Stimulated activated naive CD8-positive, alpha-beta T cell treated with anti-CD3 and anti-CD28 coated beads, Interleukin-15, Interleukin-2, amounts not matched to agents 100 U/mL and 50 U/mL, for 24 hours (primary cell): ENCODE results near the gene WRAP73.
A peak's percentile ranks its signal among the peaks of the same experiment; 100 is the strongest.
"Not testable (repeated sequence)": the region's sequence is repeated elsewhere in the genome, so short reads cannot be mapped to it uniquely, and the experiment has no call there.

Experiments
- ATAC-seq: fragments of 150-1000 bp; cut with Tn5 transposase; one replicate; pipeline ENCODE4 v1.10.0; 2021
- DNase-seq: peaks from one replicate; pipeline ENCODE4 v3.0.0; 2021

Gene WRAP73

DNA sequence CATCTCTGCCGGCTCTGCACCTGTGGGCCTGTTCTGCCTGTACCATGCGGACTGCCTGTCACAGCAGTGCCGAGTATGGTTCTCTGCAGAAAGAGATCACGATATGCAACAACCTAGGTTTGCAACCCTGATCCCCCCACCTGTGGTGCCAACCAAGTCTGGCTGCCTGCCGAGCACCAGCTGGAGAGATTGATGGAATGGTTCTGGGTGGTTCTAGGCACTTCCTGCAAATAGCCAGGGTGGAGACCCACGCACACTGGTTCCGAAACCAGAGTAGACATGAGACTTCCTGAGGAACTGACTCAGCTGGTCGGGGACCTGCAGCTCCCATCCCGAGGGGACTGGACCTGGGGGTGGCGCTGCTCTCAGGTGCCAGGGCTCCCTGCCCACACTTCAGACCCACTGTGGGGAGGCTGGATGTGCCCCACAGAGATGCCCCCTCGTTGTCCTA lies 19.7 kb downstream of the WRAP73 start:
- DNase-seq = no peak
- no peak for ATAC-seq

DNA sequence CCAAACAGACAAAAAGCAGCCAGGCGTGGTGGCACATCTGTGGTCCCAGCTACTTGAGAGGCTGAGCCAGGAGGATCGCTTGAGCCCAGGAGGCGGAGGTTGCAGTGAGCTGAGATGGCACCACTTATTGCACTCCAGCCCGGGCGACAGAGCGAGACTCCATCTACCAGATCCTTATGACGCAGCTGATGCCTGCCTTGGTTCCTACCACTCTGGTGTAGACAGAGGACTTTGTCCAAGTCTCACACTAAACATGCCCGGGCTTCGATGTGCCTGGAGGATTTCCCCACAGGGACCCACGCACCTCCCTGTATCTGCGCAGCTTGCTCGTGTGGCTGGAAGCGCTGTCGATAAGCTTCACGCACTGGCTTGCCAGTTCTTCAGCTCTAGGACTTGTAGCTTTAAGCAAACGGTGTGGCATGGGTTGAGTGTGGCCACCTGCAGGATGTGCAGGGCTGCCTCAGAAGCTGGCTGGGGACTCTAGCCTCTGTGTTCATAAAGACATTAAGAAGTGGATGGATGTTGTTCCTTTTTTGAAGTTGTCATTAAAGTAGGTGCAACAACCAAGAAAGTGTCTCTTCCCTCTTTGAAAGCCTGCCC lies 20.2 kb downstream of the WRAP73 start:
- ATAC-seq (no peak), DNase-seq (no peak)

DNA sequence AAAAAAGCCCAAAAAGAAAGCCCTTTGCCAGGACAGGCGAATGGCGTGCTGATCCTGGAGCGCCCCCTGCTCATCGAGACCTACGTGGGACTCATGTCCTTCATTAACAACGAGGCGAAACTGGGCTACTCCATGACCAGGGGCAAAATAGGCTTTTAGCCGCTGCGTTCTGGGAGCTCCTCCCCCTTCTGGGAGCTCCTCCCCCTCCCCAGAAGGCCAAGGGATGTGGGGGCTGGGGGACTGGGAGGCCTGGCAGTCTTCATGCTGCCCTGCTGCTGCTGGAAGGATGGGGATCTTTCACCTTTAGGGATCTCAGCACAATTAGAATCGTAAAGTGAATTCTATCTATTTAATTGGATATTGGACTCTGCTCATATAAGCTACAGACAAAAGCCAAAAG lies 21.5 kb downstream of the WRAP73 start:
- ATAC-seq = no peak
- DNase-seq = no peak

DNA sequence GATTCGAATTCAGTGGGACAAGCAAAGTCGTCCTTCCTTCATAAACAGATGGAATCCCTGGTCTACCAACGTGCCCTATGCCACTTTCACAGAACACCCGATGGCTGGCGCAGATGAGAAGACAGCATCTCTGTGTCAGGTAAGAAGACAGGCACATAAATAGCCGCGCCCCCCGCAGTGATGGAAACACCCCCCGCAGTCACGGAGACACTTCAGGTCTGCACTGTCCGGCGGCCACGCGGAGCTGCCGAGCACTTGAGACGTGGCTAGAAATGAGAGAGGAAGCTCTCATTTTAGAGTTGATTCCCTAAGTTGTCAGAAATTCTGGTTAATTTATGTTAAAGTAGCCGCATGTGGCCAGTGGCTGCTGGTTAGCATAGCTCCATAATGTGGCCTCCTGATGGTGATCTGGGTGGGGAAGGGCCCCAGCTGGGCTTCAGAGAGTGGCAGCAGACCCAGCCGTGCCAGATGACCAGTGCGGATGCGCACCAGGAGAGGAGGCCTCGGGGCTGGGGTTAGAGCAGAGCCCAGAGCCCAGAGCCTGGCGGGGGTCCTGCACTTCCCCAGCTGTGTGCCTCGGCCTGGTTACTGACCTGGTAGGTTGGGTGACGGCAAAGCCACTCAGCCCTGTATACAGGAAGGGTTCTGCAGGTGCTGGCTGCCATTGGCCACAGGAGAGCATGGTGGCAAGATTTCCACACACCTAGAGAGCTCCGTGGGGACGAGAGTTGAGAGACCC lies 22.2 kb downstream of the WRAP73 start:
- no peak for ATAC-seq

DNA sequence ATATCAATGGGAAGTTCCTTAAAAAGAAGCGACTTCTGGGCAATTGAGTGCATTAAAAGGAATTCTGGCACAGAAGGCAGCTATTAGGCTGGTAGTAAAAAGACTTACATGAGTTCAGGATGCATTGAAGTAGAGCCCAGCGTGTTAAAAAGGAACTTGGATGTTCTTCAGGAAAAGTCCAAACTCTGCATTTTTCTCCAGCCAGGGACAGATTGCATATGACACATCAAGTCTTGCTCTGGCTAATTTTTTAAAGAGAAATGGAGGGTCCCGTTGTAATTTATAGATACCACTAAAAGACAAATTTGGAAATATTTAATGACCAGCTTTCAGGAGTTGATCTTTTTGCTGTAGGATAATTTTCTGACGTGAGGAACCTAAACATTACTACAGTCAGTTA lies 23.9 kb downstream of the WRAP73 start:
- DNase-seq (no peak), ATAC-seq (no peak)

More for the DNA sequence above, 22.2 kb downstream of the WRAP73 start:
- no peak for DNase-seq

DNA sequence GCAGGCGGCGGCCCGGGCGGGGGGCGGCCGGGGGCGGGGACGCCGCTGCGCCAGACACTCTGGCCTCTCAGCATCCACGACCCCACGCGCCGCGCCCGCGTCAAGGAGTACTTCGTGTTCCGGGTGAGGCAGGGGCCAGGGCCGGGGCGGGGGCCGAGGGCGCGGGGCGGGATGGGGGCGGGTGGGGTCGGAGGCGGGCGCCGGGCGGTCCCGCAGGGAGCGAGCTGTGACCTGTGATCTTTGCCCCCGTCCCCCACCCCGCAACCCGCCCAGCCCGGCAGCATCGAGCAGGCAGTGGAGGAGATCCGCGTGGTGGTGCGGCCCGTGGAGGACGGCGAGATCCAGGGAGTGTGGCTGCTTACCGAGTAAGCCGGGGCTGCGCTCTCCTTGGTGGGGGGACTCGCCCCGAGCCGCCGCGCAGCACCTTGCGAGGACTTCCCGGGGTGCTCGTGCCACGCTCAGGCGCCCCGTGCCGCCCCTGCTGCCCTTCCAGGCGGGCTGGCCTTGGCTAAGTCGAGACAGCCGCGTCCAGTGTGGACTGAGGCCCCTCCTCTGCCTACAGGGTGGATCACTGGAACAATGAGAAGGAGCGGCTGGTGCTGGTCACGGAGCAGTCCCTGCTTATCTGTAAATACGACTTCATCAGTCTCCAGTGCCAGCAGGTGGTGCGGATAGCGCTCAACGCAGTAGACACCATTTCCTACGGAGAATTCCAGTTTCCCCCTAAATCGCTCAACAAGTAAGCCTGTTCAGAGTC lies 24.6 kb downstream of the WRAP73 start:
- DNase-seq (peak; percentile 26), ATAC-seq (no peak)

DNA sequence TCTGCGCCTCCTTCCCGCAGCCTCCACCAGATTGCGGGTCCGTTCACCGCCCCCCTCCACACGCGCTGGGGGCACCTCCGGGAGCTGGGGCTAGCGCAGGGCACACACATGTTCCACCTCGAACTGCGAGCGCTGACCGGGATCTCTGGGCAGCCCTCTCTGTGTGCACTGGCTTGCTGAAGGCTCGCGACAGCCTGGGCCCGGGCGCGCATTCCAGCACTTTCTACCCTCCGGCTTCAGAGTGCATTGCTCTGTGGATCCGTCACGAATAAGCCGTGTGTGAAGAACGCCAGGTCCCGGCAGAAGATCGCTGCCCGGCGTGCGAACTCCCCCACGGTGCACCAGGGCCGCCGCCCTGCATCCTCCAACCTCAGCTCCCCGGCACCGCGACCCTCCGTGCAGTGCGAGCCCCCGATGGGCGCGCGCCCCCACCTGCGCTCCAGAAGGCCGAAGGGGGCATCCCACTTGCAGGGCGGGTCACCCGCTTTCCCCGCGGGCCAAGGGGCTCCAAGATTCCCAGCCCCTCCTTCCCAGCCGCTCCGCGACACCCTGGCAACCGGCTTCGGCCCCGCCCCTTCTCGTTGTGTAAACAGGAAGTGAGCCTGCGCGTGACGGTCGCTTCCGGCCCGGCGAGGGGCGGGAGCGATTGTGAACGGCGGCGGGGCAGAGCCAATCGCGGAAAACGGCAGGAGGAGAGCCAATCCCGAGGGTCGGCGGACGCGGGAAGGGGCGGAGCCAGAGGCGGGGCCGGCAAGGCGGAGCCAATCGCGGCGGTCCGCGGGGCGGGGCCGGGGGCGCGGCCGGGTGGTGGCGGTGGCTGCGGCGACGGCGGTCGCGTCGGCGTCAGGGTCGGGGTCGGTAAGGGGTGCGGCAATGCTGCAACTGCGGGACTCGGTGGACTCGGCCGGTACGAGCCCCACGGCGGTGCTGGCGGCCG lies 25.4 kb downstream of the WRAP73 start, which contains the start of gene TPRG1L:
Gene TPRG1L, plus strand, starts transcription at position 816 of the 937 bp plus-strand sequence. Its CDS starts 58 bp downstream, at position 874.
- DNase-seq = peak; percentile 98
- ATAC-seq = peak; percentile 97

DNA sequence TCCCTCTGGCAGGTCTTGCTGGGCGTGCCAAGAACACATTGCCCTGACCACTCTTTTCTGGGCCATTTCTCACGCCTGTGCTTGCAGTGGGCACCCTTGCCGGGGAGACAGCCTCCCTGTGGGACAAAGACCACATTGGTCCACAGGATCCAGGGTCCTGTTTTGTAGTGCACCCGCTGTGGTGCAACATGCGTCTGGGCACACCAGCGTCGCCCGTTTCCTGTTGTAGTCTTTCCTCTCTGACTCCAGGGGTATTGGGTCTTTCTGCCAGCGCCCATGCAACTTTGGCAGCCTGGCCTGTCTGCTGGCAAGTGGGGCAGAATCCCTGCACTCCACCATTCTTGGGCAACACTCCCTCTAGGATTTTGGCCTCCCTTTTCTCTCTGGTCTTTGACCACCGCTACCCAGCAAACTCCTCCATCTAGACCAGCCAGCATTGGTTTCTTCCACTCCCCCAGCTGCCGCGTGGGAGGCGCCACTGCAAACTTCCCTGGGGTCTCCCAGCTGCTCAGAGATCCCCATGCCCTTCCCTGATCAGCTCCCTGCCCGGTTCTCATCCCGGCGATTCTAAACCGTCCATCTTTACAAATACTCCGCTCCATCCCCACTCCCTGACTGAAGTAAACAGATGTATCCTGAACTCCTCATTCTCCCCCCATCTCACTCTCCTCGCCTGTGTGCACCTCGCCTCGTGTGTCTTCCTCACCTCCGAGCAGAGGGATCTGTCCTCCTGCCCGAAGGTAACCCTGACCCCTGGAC lies 26.3 kb downstream of the WRAP73 start:
- DNase-seq (no peak), ATAC-seq (no peak)

DNA sequence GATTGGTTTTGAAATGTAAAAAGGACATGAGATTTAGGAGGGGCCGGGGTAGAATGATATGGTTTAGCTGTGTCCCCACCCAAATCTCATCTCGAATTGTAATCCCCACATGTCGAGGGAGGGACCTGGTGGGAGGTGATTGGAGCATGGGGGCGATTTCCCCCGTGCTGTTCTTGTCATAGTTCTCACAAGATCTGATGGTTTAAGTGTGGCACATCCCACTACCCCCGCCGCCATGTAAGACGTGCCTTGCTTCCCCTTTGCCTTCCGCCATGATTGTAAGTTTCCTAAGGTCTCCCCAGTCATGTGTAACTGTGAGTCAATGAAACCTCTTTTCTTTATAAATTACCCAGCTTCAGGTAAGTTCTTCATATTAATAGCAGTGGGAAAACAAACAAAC lies 27.8 kb downstream of the WRAP73 start:
- not testable (repeated sequence) for ATAC-seq, DNase-seq

DNA sequence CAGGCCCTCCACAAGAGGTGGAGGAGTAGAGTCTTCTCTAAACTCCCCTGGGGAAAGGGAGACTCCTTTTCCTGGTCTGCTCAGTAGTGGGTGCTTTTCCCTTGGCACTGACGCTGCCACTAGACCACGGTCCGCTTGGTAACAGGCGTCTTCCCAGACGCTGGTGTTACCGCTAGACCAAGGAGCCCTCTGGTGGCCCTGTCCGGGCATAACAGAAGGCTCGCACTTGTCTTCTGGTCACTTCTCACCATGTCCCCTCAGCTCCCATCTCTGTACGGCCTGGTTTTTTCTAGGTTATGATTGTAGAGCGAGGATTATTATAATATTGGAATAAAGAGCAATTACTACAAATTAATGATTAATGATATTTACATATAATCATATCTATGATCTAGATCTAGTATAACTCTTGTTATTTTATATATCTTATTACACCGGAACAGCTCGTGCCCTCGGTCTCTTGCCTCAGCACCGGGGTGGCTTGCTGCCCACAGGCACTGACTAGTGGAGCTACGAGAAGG lies 28.7 kb downstream of the WRAP73 start:
- DNase-seq = not testable (repeated sequence)

DNA sequence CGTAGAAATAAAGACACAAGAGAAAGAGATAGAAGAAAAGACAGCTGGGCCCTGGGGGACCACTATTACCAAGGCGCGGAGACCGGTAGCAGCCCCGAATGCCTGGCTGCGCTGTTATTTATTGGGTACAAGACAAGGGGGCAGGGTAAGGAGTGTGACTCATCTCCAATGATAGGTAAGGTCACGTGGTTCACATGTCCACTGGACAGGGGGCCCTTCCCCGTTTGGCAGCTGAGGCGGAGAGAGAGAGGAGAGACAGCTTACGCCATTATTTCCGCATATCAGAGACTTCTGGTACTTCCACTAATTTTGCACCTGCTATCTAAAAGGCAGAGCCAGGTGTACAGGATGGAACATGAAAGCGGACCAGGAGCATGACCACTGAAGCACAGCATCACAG lies 29.2 kb downstream of the WRAP73 start:
- ATAC-seq (no peak), DNase-seq (no peak)

More for the DNA sequence above, 28.7 kb downstream of the WRAP73 start:
- not testable (repeated sequence) for ATAC-seq

DNA sequence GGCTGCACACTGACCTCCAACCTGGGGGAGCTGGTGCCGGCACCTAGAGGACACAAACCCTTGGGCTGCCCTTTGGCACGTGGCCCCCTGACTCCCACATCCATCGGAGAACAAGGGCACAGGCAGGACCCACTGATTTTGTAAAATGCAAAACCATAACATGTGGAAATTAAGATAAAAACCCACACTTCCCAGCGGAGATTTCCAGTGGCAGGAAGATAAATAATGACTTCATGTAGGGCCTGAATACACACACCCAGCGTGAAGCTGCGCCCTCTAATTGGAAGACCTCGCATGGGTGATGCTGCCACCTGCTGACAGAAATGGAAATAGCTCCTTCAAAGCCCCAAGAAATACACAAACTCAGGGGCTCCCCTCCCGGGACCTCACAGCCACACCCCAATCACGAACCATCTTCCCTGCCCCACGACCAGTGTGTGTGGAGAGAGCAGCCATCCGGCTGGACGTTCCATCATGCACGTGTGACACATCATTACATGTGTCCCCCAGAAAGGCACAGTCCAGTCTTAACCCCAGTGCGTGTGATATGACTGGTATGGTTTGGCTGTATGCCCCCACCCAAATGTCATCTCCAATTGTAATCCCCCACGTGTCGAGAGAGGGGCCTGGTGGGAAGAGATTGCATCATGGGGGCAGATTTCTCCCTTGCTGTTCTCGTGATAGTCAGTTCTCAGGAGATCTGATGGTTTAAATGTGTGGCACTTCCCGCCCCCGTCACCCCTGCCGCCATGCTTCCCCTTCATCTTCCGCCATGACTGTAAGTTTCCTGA lies 30.8 kb downstream of the WRAP73 start:
- peak; percentile 79 for DNase-seq
- peak; percentile 76 for ATAC-seq

DNA sequence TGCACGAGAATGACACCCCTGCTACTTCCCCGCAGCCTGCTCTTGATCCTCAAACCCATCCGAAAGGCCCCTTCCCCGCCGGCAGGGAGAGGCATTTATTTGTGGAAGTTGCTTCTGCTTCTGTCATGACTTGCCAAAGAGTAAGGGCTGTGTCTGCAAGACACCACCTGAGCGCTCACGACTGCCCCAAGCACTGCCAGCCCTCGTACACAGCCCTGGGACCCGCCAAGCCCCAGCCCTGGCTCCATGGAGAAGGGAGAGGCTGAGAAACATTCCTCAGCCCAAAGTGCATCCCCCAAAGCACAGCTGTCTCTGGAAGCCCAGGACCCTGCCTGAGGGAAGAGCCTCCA lies 31.4 kb downstream of the WRAP73 start:
- DNase-seq (no peak), ATAC-seq (no peak)

DNA sequence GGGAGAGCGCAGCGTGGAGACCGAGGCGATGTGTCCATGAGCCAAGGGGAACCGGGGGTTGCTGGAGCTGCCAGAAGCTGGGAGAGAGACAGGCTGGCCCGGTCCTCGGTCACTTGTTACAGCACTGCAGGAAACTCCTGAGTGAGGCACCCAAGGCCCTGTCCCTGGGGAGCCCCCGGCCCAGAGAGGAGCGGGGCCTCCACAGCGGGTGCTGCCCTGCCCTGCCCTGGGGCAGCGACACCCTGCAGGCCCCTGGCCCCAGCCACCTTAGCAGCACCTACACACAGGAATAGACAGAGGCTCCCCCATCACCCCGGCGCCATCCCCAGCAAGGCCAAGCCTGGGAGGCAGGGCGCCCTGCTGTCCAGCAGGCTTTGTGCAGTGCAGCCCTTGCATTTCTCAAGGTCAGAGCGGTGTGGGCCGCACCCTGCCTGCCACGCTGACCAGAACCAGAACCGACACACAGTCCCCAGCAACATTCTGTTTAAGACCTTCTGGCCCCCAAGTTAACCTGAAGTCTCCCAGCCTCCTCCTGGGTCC lies 32.0 kb downstream of the WRAP73 start:
- DNase-seq (no peak), ATAC-seq (no peak)

DNA sequence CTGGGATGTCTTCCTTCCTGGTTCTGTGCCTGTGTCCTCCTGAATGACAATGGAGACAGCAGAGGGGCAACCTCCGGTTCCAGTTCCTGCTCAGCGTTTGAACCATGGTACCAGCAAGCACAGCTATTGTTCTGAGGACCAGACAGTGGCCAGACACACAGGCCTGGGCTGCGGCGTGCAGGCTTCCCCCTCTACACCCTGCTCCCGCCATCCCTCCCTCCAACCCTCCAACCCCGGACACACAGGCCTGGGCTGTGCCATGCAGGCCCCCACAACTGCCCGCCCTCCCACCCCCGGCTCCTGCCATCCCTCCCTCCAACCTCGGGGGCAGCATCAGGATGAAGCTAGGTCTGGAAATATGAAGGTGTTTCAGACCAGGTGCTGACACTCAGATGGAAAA lies 33.0 kb downstream of the WRAP73 start:
- DNase-seq (no peak), ATAC-seq (no peak)

DNA sequence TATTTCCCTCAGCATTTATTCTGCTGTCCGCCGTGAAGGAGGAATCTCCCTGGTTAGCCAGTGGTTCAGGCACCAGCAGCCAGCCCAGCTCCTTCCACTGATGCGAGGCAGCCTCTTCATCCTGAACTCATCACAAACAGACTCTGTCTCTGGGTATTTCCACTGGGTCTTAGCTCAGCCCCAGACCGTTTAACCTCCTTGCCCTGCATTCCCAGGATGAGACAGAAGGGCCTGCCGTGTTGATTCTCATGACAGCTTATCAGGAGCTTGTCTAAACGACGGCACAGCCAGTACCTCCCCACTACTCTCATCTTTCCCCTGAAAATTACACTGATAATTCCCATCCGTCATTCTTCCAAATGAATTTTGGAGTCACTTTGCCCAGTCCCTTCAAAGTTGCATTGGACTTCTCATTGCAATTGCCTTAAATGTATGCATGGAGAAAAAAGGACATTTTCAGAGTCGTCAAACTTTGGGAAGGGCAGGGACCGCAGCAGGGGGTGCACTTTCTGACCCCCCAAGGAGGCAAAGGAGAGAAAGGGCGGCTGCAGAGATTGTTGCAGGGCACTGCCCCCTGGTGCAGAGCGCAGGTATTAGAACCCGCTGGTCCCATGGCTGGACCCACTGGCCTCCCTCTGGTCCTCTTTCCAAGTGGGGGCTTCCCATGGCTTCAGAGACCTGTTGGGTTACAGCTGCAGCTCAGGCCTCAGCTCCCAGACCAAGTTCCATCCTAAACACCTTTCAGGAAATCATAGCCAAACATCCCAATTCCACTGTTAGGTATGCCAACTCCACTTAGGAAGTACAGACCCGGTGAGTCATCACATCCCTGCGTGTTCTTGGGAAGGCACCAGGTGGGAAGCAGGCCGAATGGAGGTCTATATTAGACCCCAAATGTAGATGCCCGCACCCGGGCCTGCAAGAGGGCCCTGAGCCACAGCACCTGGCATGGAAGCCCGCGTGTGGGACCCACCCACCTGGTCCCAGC lies 34.9 kb downstream of the WRAP73 start:
- no peak for DNase-seq
- ATAC-seq = no peak

DNA sequence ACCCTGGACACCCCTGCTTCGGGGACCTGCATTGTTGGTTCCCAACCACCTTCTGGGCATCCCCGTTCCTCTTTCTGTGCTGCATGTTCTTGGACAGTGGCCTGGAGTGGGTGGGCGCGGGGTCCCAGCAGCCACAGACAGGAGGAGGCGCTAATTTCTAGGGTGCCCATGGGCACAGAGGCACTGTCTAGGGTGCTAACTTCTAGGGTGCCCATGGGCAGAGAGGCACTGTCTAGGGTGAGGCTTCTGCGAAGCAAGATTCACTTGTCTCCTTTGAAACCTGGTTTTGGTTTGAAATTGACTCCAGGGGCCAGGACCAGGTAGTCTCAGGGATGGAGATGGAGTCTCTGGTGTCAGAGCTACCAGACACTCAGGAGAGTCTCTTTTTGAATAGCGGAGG lies 37.8 kb downstream of the WRAP73 start:
- DNase-seq = no peak
- ATAC-seq = no peak

DNA sequence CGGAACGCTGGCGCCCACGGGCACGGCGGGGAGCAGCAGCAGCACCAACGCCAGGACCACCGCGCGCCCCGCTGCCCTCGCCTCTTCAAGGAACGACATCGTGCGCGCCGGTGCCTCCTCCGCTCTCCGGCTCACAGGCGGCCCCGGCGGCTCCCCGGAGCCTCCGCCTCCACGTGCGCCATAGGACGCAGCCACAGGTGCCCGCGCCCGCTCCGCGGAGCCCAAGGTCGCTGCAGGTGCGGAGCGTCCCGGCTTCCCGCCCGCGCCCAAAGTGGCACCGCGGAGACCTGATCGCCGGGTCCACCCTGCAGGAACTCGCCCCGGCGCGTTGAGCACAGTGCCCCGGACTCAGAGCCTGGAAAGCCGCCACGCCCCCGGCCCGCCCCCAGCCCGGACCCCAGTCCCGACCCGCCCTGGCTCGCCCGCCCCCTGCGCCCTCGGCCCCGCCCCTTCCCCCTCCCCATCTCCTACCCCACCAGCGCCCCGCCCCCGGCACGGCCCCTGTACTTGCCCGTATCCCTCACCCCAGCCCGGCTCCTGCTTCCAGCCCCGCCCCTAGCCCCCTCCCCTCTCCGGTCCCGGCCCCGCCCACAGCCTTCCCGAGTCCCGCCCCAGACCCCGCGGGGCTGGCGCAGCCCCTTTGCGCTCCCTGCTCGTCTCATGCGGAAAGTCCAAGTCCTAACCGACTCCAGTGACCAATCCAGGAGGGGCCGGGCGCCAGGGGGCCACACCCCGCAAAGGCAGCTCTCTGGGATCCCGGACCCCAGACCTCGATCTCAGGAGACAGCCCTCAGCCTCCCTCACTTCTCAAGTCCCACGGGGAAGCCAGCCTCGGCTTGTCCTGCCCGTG lies 38.5 kb downstream of the WRAP73 start, which contains the start of gene MEGF6:
Gene MEGF6, minus strand, starts transcription at position 339 of the 850 bp plus-strand sequence. Its CDS starts 240 bp downstream, at position 99.
- DNase-seq (peak; percentile 73), ATAC-seq (peak; percentile 55)
